Glutamatergic neuron (in vitro differentiated cells): ENCODE data around the gene PRKG1. TPM values are rescaled to one million over a fixed set of nuclear protein-coding genes. Genes with fewer than 3 reads are reported as not detected.
A peak's percentile ranks its signal among the peaks of the same experiment; 100 is the strongest.
"Not testable (repeated sequence)": the region's sequence is repeated elsewhere in the genome, so short reads cannot be mapped to it uniquely, and the experiment has no call there.

ENCODE experiments used
- DNase-seq: peaks from one replicate; pipeline ENCODE4 v3.0.0; 2022
- H3K27ac Mint-ChIP-seq: one replicate; pipeline ENCODE4 v1.8.0; 2020; ENCODE audit warnings: mild to moderate bottlenecking, mixed read lengths, inconsistent platforms; ENCODE audit not compliant: unreplicated experiment
- H3K27me3 Mint-ChIP-seq: one replicate; pipeline ENCODE4 v1.8.0; 2020; ENCODE audit warnings: mild to moderate bottlenecking, moderate library complexity, mixed read lengths, inconsistent platforms; ENCODE audit not compliant: unreplicated experiment
- H3K36me3 Mint-ChIP-seq: one replicate; pipeline ENCODE4 v1.8.0; 2020; ENCODE audit warnings: mild to moderate bottlenecking, mixed read lengths, inconsistent platforms; ENCODE audit not compliant: unreplicated experiment
- H3K4me1 Mint-ChIP-seq: one replicate; pipeline ENCODE4 v1.8.0; 2020; ENCODE audit warnings: mild to moderate bottlenecking, low read depth, mixed read lengths, inconsistent platforms; ENCODE audit not compliant: unreplicated experiment
- H3K4me3 Mint-ChIP-seq: one replicate; pipeline ENCODE4 v1.8.0; 2020; ENCODE audit warnings: mild to moderate bottlenecking, mixed read lengths, inconsistent platforms; ENCODE audit not compliant: unreplicated experiment
- H3K9me3 Mint-ChIP-seq: one replicate; pipeline ENCODE4 v1.8.0; 2020; ENCODE audit warnings: mild to moderate bottlenecking, moderate library complexity, mixed read lengths, inconsistent platforms; ENCODE audit not compliant: unreplicated experiment
- total RNA-seq: library from RNA; stranded (reverse); fragmentation: NEBNext Ultra II Directional; extraction: Animal tissue kit (Norgen Biotek cat#: 25700); gene quantifications from one replicate; pipeline ENCODE4 v1.2.1, GENCODE V29; 2021; ENCODE audit not compliant: unreplicated experiment
- TF ChIP-seq, protein P1 (sequence below): fragments of 200-600 bp; sonication (generic); IDR thresholded peaks from one replicate; pipeline ENCODE4 v1.5.0; 2021; ENCODE audit not compliant: partially characterized antibody, unreplicated experiment

Gene PRKG1
- total RNA-seq, 1 donor from 2014 or later, result 52.7 TPM

DNA sequence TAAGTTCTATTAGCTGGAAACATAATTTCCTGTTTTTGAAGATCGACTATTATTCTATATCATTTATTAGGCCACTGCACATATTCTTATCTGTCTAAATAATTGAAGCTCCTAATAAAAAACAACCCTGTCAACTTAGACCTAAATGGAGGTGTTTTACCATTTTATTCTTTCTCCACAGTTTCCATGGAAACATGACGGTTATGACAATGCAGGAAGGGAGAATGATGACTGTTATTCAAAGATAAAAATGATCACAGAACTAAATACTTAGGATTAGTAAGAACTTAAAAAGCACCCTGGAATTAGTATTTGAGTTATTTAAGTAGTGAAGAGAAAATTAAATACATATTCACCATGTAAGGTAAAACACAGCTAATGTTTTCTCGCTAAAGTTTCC, 1119.9 kb downstream of the PRKG1 start:
- DNase-seq, result no peak
- H3K4me3 Mint-ChIP-seq, result no peak overlapping the region
- H3K27me3 Mint-ChIP-seq, result no peaks in the 10 kb centered on the region
- no peaks in the 10 kb centered on the region for H3K9me3 Mint-ChIP-seq
- no peak overlapping the region for H3K27ac Mint-ChIP-seq
- no peaks in the 10 kb centered on the region for H3K36me3 Mint-ChIP-seq
- H3K4me1 Mint-ChIP-seq, result no peaks in the 10 kb centered on the region
- TF ChIP-seq, protein P1, sequence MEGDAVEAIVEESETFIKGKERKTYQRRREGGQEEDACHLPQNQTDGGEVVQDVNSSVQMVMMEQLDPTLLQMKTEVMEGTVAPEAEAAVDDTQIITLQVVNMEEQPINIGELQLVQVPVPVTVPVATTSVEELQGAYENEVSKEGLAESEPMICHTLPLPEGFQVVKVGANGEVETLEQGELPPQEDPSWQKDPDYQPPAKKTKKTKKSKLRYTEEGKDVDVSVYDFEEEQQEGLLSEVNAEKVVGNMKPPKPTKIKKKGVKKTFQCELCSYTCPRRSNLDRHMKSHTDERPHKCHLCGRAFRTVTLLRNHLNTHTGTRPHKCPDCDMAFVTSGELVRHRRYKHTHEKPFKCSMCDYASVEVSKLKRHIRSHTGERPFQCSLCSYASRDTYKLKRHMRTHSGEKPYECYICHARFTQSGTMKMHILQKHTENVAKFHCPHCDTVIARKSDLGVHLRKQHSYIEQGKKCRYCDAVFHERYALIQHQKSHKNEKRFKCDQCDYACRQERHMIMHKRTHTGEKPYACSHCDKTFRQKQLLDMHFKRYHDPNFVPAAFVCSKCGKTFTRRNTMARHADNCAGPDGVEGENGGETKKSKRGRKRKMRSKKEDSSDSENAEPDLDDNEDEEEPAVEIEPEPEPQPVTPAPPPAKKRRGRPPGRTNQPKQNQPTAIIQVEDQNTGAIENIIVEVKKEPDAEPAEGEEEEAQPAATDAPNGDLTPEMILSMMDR, result no peak

DNA sequence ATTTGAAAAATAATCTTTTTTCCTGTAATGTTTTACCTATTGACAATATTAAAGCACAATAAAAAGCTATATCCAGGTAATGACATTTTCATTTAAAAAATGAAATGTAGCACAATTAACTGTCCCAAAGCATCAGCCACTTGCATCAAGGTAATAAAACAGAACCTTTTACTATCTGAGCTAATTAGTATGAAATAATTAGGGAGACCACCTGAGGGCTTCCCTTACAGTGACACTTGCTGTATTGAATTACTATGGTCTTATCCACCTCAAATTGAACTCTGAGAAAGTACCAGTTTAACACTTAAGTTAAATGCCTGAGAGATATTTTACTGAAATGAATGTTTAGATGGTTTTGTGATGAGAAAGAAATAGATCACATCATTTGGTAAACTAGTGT, 1120.4 kb downstream of the PRKG1 start:
- H3K4me1 Mint-ChIP-seq, result no peaks in the 10 kb centered on the region
- H3K9me3 Mint-ChIP-seq, result no peaks in the 10 kb centered on the region
- TF ChIP-seq, protein P1, result no peak
- H3K4me3 Mint-ChIP-seq, result no peak overlapping the region
- H3K27me3 Mint-ChIP-seq, result no peaks in the 10 kb centered on the region
- H3K27ac Mint-ChIP-seq, result no peak overlapping the region
- no peak for DNase-seq
- H3K36me3 Mint-ChIP-seq, result no peaks in the 10 kb centered on the region

DNA sequence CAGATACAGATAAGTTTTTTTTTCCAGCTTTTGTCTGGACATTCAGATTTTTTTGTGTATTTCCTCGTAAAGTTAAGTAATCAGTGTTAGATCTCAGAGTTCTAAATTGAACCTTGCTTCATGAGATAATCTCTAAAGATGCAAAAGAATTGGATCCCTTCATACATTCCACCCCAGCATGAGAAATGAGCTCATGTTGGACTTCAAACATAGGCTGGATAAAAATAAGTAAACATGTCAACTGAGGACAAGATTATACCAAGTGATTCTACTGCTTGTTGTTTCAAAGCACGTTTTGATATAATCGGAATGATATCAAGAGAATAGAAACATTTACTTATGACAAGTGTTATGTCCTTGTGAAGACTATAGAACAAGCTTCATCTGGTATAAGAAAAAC, 1122.8 kb downstream of the PRKG1 start:
- H3K4me1 Mint-ChIP-seq, result no peaks in the 10 kb centered on the region
- H3K36me3 Mint-ChIP-seq, result peaks cover 5% of the 10 kb centered on the region
- no peak overlapping the region for H3K4me3 Mint-ChIP-seq
- H3K9me3 Mint-ChIP-seq, result no peaks in the 10 kb centered on the region
- no peak for DNase-seq
- peaks cover 1% of the 10 kb centered on the region for H3K27me3 Mint-ChIP-seq
- H3K27ac Mint-ChIP-seq, result no peak overlapping the region
- TF ChIP-seq, protein P1, result no peak

DNA sequence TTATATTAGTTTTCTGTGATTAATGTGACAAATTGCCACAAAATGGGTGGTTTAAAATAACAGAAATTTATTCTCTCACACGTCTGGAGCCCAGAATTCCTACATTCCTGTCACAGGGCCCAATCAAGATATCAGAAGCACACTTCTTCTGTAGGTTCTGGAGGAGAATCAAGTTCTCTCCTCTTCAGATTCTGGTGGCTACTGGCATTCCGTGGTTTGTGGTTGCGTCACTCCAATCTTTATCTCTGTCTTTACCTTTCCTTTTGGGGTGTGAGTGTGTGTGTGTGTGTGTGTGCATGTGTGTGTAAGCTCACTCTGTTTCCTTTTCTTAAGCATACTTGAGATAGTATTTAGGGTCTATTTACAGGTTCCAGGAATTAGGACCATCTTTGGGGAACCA, 1124.3 kb downstream of the PRKG1 start:
- TF ChIP-seq, protein P1, result no peak
- Mint-ChIP-seq H3K4me1 (no peaks in the 10 kb centered on the region), H3K9me3 (no peaks in the 10 kb centered on the region), H3K36me3 (peaks cover 5% of the 10 kb centered on the region), H3K4me3 (no peak overlapping the region), H3K27ac (no peak overlapping the region), H3K27me3 (peaks cover 3% of the 10 kb centered on the region)
- DNase-seq, result no peak

DNA sequence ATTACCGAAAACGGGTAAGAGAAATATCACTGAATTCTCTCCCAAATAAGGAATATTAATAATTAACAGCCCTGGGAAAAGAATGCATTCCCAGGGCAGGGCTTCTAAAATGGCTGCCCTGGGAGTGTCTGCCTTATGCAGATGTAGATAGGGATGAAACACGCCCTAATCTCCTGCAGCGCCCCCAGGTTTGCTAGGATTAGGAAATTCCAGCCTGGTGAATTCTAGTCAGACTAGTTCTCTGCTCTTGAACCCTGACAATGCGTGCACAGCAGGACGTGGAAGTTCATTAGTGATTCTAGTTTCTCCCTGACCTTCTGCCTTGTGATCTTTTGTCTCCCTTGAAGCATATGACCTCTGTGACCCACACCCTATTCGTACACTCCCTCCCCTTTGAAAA, 1130.6 kb downstream of the PRKG1 start:
- not testable (repeated sequence) for DNase-seq, H3K9me3 Mint-ChIP-seq, H3K4me3 Mint-ChIP-seq, H3K27ac Mint-ChIP-seq, H3K36me3 Mint-ChIP-seq, H3K27me3 Mint-ChIP-seq
- H3K4me1 Mint-ChIP-seq, result peaks cover 15% of the 10 kb centered on the region

DNA sequence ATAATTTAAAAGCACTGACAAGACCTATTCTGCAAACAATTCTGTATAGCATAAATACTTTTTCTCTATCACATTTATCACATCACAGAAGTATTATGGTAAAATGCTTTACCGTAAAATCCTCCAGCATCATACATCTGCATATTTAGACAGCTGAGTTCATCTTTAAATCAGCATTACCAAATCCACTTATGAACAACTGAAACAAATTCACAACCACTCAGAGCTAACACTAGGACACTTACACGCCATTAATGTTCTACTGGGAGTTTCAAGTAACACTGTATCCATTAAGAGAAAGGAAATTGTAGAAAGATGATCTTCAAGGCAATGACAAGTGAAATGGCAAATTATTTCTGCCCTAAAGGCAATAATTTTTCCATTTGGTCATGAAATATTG, 1134.1 kb downstream of the PRKG1 start:
- peaks cover 4% of the 10 kb centered on the region for H3K36me3 Mint-ChIP-seq
- TF ChIP-seq, protein P1, result no peak
- H3K27me3 Mint-ChIP-seq, result no peaks in the 10 kb centered on the region
- H3K4me3 Mint-ChIP-seq, result peak overlapping the region; percentile 14
- DNase-seq, result no peak
- H3K9me3 Mint-ChIP-seq, result peaks cover 5% of the 10 kb centered on the region
- H3K27ac Mint-ChIP-seq, result peak overlapping the region; percentile 48
- H3K4me1 Mint-ChIP-seq, result peaks cover 31% of the 10 kb centered on the region
